Right renal pelvis (tissue), 4 donors: ENCODE results near the gene WWOX. TPM values are rescaled to one million over a fixed set of nuclear protein-coding genes. Genes with fewer than 3 reads are reported as not detected.
A peak's percentile ranks its signal among the peaks of the same experiment; 100 is the strongest.

Experiments
- DNase-seq, 4 donors: peaks; one replicate each; pipeline ENCODE4 v3.0.0-alpha.2; 2013; ENCODE audit warnings: low read depth in 4 of 4, low spot score in 3 of 4, missing footprints in 1 of 4
- polyA plus RNA-seq, 4 donors: library from polyadenylated mRNA; unstranded; fragments of 120-200 nt; gene quantifications; one replicate each; pipeline ENCODE4 v1.2.1, GENCODE V29; 2013; ENCODE audit not compliant: insufficient read length in 4 of 4

WWOX gene
- polyA plus RNA-seq, 4 donors, result 36.7 to 43.9 (median 38.5) TPM

GRCh38 chr16:79079656-79080420, 980.4 kb downstream of the WWOX start:
- DNase-seq, result no peak

- DNase-seq, result no peak
These were observed 982.0 kb downstream of the WWOX start for GRCh38 chr16:79081297-79082066.

- DNase-seq, result no peak
These were observed 983.5 kb downstream of the WWOX start for GRCh38 chr16:79082970-79083369.

- no peak for DNase-seq
These were observed 984.2 kb downstream of the WWOX start for GRCh38 chr16:79083508-79084299.

GRCh38 chr16:79088971-79089370, 989.5 kb downstream of the WWOX start:
- DNase-seq, result no peak

GRCh38 chr16:79089735-79090284, 990.4 kb downstream of the WWOX start:
- DNase-seq, result peak; percentile 36 to 68 (median 54)

GRCh38 chr16:79090966-79091365, 991.5 kb downstream of the WWOX start:
- no peak for DNase-seq

- no peak for DNase-seq
These were observed 993.4 kb downstream of the WWOX start for GRCh38 chr16:79092846-79093245.

GRCh38 chr16:79093554-79093967, 994.1 kb downstream of the WWOX start:
- no peak for DNase-seq

GRCh38 chr16:79096246-79096645, 996.8 kb downstream of the WWOX start:
- no peak for DNase-seq

GRCh38 chr16:79097166-79097565, 997.7 kb downstream of the WWOX start:
- no peak for DNase-seq

GRCh38 chr16:79097771-79098170, 998.3 kb downstream of the WWOX start:
- no peak for DNase-seq

- DNase-seq, result no peak
These were observed 999.5 kb downstream of the WWOX start for GRCh38 chr16:79098907-79099306.

- DNase-seq, result no peak
These were observed 1000.3 kb downstream of the WWOX start for GRCh38 chr16:79099716-79100115.

- DNase-seq, result no peak
These were observed 1001.0 kb downstream of the WWOX start for GRCh38 chr16:79100447-79100846.

GRCh38 chr16:79101491-79101890, 1002.0 kb downstream of the WWOX start:
- no peak for DNase-seq

- no peak for DNase-seq
These were observed 1005.1 kb downstream of the WWOX start for GRCh38 chr16:79104567-79104966.

GRCh38 chr16:79107301-79107700, 1007.8 kb downstream of the WWOX start:
- DNase-seq, result no peak

- DNase-seq, result no peak
These were observed 1010.3 kb downstream of the WWOX start for GRCh38 chr16:79109771-79110170.

GRCh38 chr16:79110242-79110641, 1010.8 kb downstream of the WWOX start:
- no peak for DNase-seq

- DNase-seq, result no peak
These were observed 1011.5 kb downstream of the WWOX start for GRCh38 chr16:79110953-79111352.
